Epithelial cell of proximal tubule (primary cell): Measurements from ENCODE around the gene AQP12A. TPM values are rescaled to one million over a fixed set of nuclear protein-coding genes. Genes with fewer than 3 reads are reported as not detected.

Experiments
- DNase-seq: peaks from one replicate; pipeline ENCODE4 v3.0.0-alpha.2; 2011; ENCODE audit warnings: low read depth
- H3K4me3 ChIP-seq: 2 replicates; pipeline ENCODE4 v1.5.1; 2011; ENCODE audit warnings: low read depth, mild to moderate bottlenecking, low read length
- CTCF ChIP-seq: conservative IDR thresholded peaks from 2 replicates; pipeline ENCODE4 v1.5.1; 2012; ENCODE audit warnings: low read depth, mild to moderate bottlenecking, low read length
- total RNA-seq: library from RNA; depleted of rRNA; stranded (reverse); fragments of >200 nt; gene quantifications from 2 replicates; pipeline ENCODE4 v1.2.3, GENCODE V29; 2015

The AQP12A gene
- total RNA-seq, 1 donor from 2014 or later = not detected

- no peak for TF ChIP-seq CTCF
- DNase-seq = no peak
These were observed 55.6 kb downstream of the AQP12A start for GRCh38 chr2:240747256-240747655.

More at GRCh38 chr2:240747256-240747655, 55.6 kb downstream of the AQP12A start:
- H3K4me3 ChIP-seq = no peak overlapping the region

Other genes starting within 250 kb of the AQP12A start
- gene ANKMY1, start 133.9 kb upstream of the AQP12A start, total RNA-seq = 4.0 and 9.1 TPM in 2 replicates
- gene DUSP28, start 131.5 kb upstream of the AQP12A start, total RNA-seq = 2.0 and 6.3 TPM in 2 replicates
- gene RNPEPL1, start 123.4 kb upstream of the AQP12A start, total RNA-seq = 31.2 and 53.4 TPM in 2 replicates
- 25.2 and 31.9 TPM in 2 replicates for gene CAPN10, start 105.1 kb upstream of the AQP12A start, total RNA-seq
- gene GPR35, start 66.4 kb upstream of the AQP12A start, total RNA-seq = not detected in 2 replicates
- gene AQP12B, start 9.0 kb upstream of the AQP12A start, total RNA-seq = not detected in 2 replicates
- gene KIF1A, start 128.4 kb downstream of the AQP12A start, total RNA-seq = 35.4 and 69.2 TPM in 2 replicates
- gene AGXT, start 177.0 kb downstream of the AQP12A start, total RNA-seq = not detected in 2 replicates
- 0.43 and 0.81 TPM in 2 replicates for gene MAB21L4, start 204.3 kb downstream of the AQP12A start, total RNA-seq
- gene CROCC2, start 214.5 kb downstream of the AQP12A start, total RNA-seq = not detected in 2 replicates